GM12874 (cell line): Measurements from ENCODE around the gene DHCR7.

Experiments
- CTCF ChIP-seq: IDR thresholded peaks from 2 replicates; pipeline ENCODE4 v1.5.1; 2011; ENCODE audit warnings: low read depth, mild to moderate bottlenecking, control low read depth, low read length, moderate library complexity; ENCODE audit not compliant: insufficient read depth

The DHCR7 gene

DNA sequence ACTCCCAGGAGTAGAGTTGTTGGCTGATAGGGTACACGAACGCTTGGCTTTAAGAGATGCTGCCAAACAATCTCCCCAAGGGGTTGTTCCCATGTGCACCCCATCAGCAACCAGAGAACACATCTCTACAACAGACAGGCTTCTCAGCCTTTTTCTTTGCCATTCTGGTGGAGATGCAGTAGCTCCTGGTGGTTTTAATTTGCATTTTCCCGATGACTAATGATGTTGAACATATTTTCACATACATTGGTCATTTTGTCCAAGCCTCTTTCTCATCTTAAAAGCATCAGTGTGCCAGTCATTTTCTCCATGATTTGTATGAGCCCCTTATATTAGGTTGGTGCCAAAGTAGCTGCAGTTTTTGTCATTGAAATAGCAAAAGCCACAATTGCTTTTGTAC, 21.8 kb downstream of the DHCR7 start:
- TF ChIP-seq CTCF: no peak

- TF ChIP-seq CTCF: no peak
These were observed 22.3 kb downstream of the DHCR7 start for GRCh38 chr11:71425860-71426259.

- no peak for TF ChIP-seq CTCF
These were observed 22.8 kb downstream of the DHCR7 start for GRCh38 chr11:71425409-71425808.

- no peak for TF ChIP-seq CTCF
These were observed 24.9 kb downstream of the DHCR7 start for GRCh38 chr11:71423181-71423790.

GRCh38 chr11:71421392-71421950, 26.7 kb downstream of the DHCR7 start:
- no peak for TF ChIP-seq CTCF

- TF ChIP-seq CTCF: peak; percentile 84
These were observed 27.5 kb downstream of the DHCR7 start for GRCh38 chr11:71420455-71421241.

- TF ChIP-seq CTCF: no peak
These were observed 29.6 kb downstream of the DHCR7 start for GRCh38 chr11:71418643-71419042.
